CD4-positive, alpha-beta T cell treated with Interleukin-6 for 4 hours (primary cell): ENCODE measurements around the gene CTNND2.

Experiments
- DNase-seq: peaks from one replicate; pipeline ENCODE4 v3.0.0-alpha.2; 2020; ENCODE audit warnings: mixed read lengths

Gene CTNND2

GRCh38 chr5:11590475-11590874, 313.8 kb downstream of the CTNND2 start:
- DNase-seq, result no peak

GRCh38 chr5:11588803-11589202, 315.4 kb downstream of the CTNND2 start:
- DNase-seq, result no peak

- no peak for DNase-seq
Measured at GRCh38 chr5:11584017-11584416, 320.2 kb downstream of the CTNND2 start.

- DNase-seq, result no peak
Measured at GRCh38 chr5:11579351-11579750, 324.9 kb downstream of the CTNND2 start.

- no peak for DNase-seq
Measured at GRCh38 chr5:11574787-11575186, 329.5 kb downstream of the CTNND2 start.

GRCh38 chr5:11573140-11573992, 330.9 kb downstream of the CTNND2 start:
- DNase-seq, result no peak

- no peak for DNase-seq
Measured at GRCh38 chr5:11564706-11565105, 339.5 kb downstream of the CTNND2 start.

GRCh38 chr5:11563822-11564221, 340.4 kb downstream of the CTNND2 start:
- DNase-seq, result no peak

GRCh38 chr5:11560915-11561697, 343.1 kb downstream of the CTNND2 start:
- DNase-seq, result no peak

- DNase-seq, result no peak
Measured at GRCh38 chr5:11557063-11557462, 347.2 kb downstream of the CTNND2 start.

- DNase-seq, result no peak
Measured at GRCh38 chr5:11555171-11555570, 349.1 kb downstream of the CTNND2 start.

- no peak for DNase-seq
Measured at GRCh38 chr5:11547730-11548129, 356.5 kb downstream of the CTNND2 start.

GRCh38 chr5:11547140-11547539, 357.1 kb downstream of the CTNND2 start:
- no peak for DNase-seq

GRCh38 chr5:11540112-11540511, 364.1 kb downstream of the CTNND2 start:
- DNase-seq, result no peak

GRCh38 chr5:11531811-11532555, 372.3 kb downstream of the CTNND2 start:
- no peak for DNase-seq

- DNase-seq, result no peak
Measured at GRCh38 chr5:11528720-11529119, 375.5 kb downstream of the CTNND2 start.

GRCh38 chr5:11527652-11528349, 376.4 kb downstream of the CTNND2 start:
- no peak for DNase-seq

- DNase-seq, result no peak
Measured at GRCh38 chr5:11525020-11525419, 379.2 kb downstream of the CTNND2 start.

- no peak for DNase-seq
Measured at GRCh38 chr5:11524188-11524587, 380.1 kb downstream of the CTNND2 start.

- DNase-seq, result no peak
Measured at GRCh38 chr5:11522796-11523195, 381.4 kb downstream of the CTNND2 start.

GRCh38 chr5:11520241-11520930, 383.9 kb downstream of the CTNND2 start:
- DNase-seq, result no peak

- DNase-seq, result no peak
Measured at GRCh38 chr5:11519236-11519635, 385.0 kb downstream of the CTNND2 start.
